Activated T-helper 1 cell treated with anti-CD3 and anti-CD28 coated beads, Interleukin-12 subunit alpha, Interleukin-12 subunit beta, Interleukin-2, Interleukin-4 antibody, amounts not matched to agents 30 ng/mL and 10 ng/mL and 1 ng/mL, durations not matched to agents 14 hours and 24 hours and 36 hours (primary cell): ENCODE measurements around the gene SPATC1L. TPM values are rescaled to one million over a fixed set of nuclear protein-coding genes. Genes with fewer than 3 reads are reported as not detected.

Source experiments
- DNase-seq: peaks from one replicate; pipeline ENCODE4 v3.0.0; 2021; ENCODE audit warnings: low spot score
- H3K27ac Mint-ChIP-seq: one replicate; pipeline ENCODE4 v1.8.0; 2021; ENCODE audit warnings: mild to moderate bottlenecking, mixed read lengths
- H3K27me3 Mint-ChIP-seq: one replicate; pipeline ENCODE4 v1.8.0; 2022; ENCODE audit warnings: mild to moderate bottlenecking, moderate library complexity, mixed read lengths; ENCODE audit not compliant: insufficient read depth
- H3K36me3 Mint-ChIP-seq: one replicate; pipeline ENCODE4 v1.8.0; 2021; ENCODE audit warnings: low read depth, mixed read lengths
- H3K4me1 Mint-ChIP-seq: one replicate; pipeline ENCODE4 v1.8.0; 2021; ENCODE audit warnings: low read depth, mixed read lengths
- H3K4me3 Mint-ChIP-seq: one replicate; pipeline ENCODE4 v1.8.0; 2021; ENCODE audit warnings: mild to moderate bottlenecking, moderate library complexity, mixed read lengths
- H3K9me3 Mint-ChIP-seq: one replicate; pipeline ENCODE4 v1.8.0; 2021; ENCODE audit warnings: mixed read lengths
- intact Hi-C: fragments of 100-400 bp; cut with micrococcal nuclease; formaldehyde crosslinking; loops from one replicate; pipeline ENCODE4 v1.15.1; 2024
- total RNA-seq: library from RNA; stranded (reverse); gene quantifications from 2 replicates; pipeline ENCODE4 v1.2.3, GENCODE V29; 2022

Gene SPATC1L
- total RNA-seq, 1 donor from 2014 or later: 12.8 TPM

DNA sequence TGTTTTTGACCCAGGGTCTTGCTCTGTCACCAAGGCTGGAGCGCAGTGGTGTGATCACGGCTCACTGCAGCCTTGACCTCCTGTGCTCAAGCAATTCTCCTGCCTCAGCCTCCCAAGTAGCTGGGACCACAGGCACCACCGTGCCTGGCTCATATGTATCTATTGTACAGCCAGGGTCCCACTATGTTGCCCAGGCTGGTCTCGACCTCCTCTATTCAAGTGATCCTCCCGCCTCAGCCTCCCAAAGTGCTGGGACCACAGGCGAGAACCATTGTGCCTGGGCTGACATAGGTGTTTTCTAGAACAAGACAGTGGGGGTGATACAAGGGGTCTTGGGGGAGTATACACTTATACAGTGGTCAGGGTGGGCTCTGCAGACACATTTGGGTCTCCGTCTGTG is 46.4 kb downstream of the SPATC1L start:
- H3K4me1 Mint-ChIP-seq: no peaks in the 10 kb centered on the region
- no peaks in the 10 kb centered on the region for H3K36me3 Mint-ChIP-seq
- H3K4me3 Mint-ChIP-seq: no peak overlapping the region
- no peaks in the 10 kb centered on the region for H3K9me3 Mint-ChIP-seq
- H3K27ac Mint-ChIP-seq: no peak overlapping the region
- no peak for DNase-seq
- intact Hi-C loops: no loop called here
- H3K27me3 Mint-ChIP-seq: no peaks in the 10 kb centered on the region

DNA sequence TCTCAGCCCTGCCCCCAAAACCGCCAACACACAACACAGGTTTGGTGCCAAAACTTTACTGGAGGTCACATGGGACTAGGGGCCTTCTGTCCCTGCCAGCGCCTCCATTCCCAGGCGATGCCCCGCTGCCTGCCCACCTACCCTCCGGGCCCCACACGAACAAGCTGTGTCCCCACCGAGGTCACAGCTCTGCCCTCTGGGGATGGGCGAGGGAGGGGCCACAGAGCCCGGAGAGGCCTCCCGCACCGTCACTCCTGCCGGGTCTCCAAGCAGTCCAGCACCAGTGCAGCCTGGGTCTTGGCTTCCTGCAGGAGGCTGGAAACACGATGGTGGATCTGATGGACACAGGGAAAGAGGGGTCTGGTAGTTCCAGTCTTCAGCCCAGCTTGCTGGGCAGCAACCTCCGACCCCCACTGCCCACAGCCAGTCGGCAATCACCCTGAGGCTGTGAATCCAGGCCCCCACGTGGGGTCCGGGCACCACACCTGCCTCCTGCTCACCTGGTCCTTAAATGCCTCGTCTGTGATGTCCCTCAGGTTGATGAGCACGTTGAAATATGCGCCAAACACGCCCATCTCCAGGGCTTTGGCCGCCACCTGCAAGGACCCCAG is 47.4 kb downstream of the SPATC1L start:
- Mint-ChIP-seq H3K36me3 (no peaks in the 10 kb centered on the region), H3K27me3 (no peaks in the 10 kb centered on the region), H3K4me1 (no peaks in the 10 kb centered on the region), H3K27ac (no peak overlapping the region), H3K4me3 (no peak overlapping the region), H3K9me3 (no peaks in the 10 kb centered on the region)
- intact Hi-C loops: no loop called here
- no peak for DNase-seq

DNA sequence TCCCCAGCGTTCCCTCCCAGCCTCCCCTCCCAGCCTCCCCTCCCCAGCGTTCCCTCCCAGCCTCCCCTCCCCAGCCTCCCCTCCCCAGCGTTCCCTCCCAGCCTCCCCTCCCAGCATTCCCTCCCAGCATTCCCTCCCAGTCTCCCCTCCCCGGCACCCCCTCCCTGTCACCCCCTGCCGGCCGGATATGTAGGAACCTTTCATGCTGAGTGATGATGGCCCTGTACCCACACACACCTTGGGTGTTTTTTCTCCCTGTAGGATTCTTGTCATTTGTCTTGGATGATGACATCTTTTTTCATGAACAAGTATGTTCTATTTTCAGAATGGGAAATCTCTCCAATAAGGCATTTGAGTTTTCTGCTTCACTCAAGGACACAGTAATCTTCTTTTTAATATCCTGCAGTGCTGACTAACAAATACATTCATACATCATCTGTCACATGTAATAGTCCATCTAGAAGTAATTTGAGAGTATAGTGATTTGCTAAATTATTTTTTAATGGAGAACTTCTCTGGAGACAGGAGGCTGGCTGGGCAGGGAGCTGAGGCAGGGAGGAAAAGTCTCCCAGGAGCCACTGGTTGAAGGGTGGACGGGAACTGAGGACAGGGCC is 48.4 kb downstream of the SPATC1L start:
- Mint-ChIP-seq H3K9me3 (no peaks in the 10 kb centered on the region), H3K27me3 (no peaks in the 10 kb centered on the region), H3K27ac (no peak overlapping the region), H3K4me1 (no peaks in the 10 kb centered on the region), H3K4me3 (no peak overlapping the region), H3K36me3 (no peaks in the 10 kb centered on the region)
- intact Hi-C loops: no loop called here
- DNase-seq: no peak

DNA sequence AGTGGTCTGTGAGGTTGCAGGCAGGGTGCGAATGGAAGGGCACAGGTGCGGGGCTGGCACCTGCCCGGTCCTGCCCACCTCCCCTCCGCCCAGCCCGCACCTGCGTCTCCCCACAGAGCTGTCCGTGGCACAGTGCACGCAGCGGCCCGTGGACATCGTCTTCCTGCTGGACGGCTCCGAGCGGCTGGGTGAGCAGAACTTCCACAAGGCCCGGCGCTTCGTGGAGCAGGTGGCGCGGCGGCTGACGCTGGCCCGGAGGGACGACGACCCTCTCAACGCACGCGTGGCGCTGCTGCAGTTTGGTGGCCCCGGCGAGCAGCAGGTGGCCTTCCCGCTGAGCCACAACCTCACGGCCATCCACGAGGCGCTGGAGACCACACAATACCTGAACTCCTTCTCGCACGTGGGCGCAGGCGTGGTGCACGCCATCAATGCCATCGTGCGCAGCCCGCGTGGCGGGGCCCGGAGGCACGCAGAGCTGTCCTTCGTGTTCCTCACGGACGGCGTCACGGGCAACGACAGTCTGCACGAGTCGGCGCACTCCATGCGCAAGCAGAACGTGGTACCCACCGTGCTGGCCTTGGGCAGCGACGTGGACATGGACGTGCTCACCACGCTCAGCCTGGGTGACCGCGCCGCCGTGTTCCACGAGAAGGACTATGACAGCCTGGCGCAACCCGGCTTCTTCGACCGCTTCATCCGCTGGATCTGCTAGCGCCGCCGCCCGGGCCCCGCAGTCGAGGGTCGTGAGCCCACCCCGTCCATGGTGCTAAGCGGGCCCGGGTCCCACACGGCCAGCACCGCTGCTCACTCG is 52.2 kb downstream of the SPATC1L start:
- no peaks in the 10 kb centered on the region for H3K9me3 Mint-ChIP-seq
- H3K36me3 Mint-ChIP-seq: no peaks in the 10 kb centered on the region
- no peaks in the 10 kb centered on the region for H3K4me1 Mint-ChIP-seq
- intact Hi-C loops: no loop called here
- no peak overlapping the region for H3K4me3 Mint-ChIP-seq
- DNase-seq: no peak
- H3K27ac Mint-ChIP-seq: no peak overlapping the region
- no peaks in the 10 kb centered on the region for H3K27me3 Mint-ChIP-seq

DNA sequence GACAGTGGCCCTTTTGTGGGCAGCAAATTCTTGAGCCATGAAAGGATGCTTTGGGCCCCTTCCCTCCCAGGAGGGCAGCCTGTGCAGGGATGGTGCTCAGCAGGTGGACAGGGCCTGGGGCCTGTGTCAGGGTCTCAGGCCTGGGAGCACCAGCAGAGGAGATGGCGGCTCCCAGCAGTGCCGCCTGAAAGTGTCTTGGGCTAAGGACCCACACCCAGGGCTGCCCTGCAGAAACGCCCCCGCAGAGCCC is 52.7 kb downstream of the SPATC1L start:
- no peak overlapping the region for H3K4me3 Mint-ChIP-seq
- intact Hi-C loops: no loop called here
- no peak for DNase-seq
- no peaks in the 10 kb centered on the region for H3K27me3 Mint-ChIP-seq
- H3K36me3 Mint-ChIP-seq: no peaks in the 10 kb centered on the region
- no peaks in the 10 kb centered on the region for H3K9me3 Mint-ChIP-seq
- no peaks in the 10 kb centered on the region for H3K4me1 Mint-ChIP-seq
- H3K27ac Mint-ChIP-seq: no peak overlapping the region

DNA sequence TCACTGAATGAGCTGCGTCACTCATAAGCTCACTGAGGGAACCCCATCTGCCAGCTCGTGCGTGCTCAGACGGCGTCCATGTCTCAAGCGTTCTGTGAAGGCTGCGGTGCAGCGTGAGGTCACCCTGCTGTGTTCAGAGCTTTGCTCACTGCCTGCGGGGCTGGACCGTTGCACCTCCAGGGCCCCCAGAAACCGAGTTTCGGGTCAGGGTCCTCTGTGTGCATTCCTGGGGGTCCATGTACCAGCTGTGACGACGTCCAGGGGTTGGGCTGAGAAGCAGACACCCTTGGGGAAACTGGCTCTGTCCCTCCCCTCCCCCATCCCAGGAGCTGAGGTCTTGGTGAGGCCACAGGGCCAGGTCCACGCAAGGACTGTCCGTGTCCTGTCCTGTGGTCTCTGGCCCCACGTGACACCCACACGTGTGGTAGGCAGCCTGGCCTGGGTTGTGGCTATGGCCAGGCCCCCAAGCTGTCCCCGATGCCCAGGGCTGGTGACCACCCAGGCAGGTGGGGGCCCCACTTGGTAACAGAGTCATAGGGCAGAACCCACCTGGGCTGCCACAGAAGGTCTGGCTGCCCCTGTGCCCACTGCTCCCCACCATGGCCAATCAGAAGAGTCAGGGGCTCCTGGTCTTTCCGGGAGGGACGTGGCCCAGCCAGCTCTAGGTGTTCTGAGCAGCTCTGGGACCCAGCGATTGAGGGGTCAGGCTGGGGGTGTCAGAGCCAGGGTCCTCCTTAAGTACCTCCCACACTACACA is 53.2 kb downstream of the SPATC1L start:
- no peaks in the 10 kb centered on the region for H3K4me1 Mint-ChIP-seq
- no peaks in the 10 kb centered on the region for H3K9me3 Mint-ChIP-seq
- DNase-seq: no peak
- H3K36me3 Mint-ChIP-seq: no peaks in the 10 kb centered on the region
- intact Hi-C loops: no loop called here
- H3K27ac Mint-ChIP-seq: no peak overlapping the region
- H3K27me3 Mint-ChIP-seq: no peaks in the 10 kb centered on the region
- H3K4me3 Mint-ChIP-seq: no peak overlapping the region

DNA sequence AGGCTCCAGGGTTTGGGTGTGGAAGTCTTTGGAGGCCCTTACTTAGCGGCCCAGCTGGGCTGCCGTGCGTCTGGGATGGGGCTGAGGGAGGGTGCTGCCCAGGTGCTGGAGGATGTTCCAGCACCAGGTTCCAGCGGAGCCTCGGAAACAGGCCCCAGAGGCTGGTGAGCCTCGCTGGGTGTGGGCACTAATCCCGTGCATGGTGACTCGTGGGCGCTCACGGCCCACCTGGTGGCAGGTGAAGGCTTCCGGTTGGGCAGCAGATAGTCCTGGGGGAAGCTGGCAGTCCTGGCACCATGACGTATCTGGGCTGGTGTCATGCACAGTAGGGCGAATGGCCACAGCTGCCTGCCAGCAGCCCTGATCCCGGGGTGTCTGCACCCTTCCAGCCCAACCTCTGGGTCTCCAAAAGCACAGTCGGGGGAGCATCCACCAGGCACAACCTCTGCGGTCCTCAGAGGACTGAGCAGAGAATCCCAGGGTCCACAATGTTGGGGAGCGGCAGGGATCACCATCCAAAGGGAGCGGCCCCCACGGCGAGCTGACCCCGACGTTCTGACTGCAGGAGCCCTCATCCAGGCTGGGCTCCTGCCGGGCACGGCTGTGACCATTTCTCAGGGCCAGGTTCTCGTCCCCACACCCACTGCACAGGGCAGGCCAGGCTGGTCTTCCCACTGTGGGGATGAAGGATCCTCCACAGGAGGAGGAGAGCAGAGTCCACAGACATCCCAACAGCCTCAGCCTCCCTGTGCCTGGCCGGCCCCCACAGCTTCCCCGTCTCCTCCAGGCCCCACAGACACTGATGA is 54.2 kb downstream of the SPATC1L start:
- H3K9me3 Mint-ChIP-seq: no peaks in the 10 kb centered on the region
- H3K36me3 Mint-ChIP-seq: no peaks in the 10 kb centered on the region
- no peaks in the 10 kb centered on the region for H3K27me3 Mint-ChIP-seq
- H3K4me3 Mint-ChIP-seq: no peak overlapping the region
- H3K27ac Mint-ChIP-seq: no peak overlapping the region
- intact Hi-C loops: no loop called here
- H3K4me1 Mint-ChIP-seq: no peaks in the 10 kb centered on the region
- no peak for DNase-seq

DNA sequence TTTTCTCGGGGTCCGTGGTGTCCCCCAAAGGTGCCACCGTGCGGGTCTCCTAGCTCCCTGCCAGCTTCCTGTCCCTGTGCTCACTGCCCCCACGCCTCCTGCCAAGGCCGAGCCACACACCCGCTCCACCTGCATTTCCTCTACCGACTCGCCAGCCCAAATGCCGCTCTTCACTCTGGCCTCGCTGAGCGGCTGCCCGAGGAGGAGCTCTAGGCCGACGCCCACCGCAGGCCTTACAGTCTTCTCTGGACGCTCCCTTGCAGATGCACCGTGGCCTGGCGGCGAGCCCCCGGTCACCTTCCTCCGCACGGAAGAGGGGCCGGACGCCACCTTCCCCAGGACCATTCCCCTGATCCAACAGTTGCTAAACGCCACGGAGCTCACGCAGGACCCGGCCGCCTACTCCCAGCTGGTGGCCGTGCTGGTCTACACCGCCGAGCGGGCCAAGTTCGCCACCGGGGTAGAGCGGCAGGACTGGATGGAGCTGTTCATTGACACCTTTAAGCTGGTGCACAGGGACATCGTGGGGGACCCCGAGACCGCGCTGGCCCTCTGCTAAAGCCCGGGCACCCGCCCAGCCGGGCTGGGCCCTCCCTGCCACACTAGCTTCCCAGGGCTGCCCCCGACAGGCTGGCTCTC is 55.2 kb downstream of the SPATC1L start:
- intact Hi-C loops: no loop called here
- H3K4me1 Mint-ChIP-seq: no peaks in the 10 kb centered on the region
- no peak overlapping the region for H3K4me3 Mint-ChIP-seq
- no peaks in the 10 kb centered on the region for H3K9me3 Mint-ChIP-seq
- no peak overlapping the region for H3K27ac Mint-ChIP-seq
- DNase-seq: no peak
- no peaks in the 10 kb centered on the region for H3K27me3 Mint-ChIP-seq
- H3K36me3 Mint-ChIP-seq: no peaks in the 10 kb centered on the region

DNA sequence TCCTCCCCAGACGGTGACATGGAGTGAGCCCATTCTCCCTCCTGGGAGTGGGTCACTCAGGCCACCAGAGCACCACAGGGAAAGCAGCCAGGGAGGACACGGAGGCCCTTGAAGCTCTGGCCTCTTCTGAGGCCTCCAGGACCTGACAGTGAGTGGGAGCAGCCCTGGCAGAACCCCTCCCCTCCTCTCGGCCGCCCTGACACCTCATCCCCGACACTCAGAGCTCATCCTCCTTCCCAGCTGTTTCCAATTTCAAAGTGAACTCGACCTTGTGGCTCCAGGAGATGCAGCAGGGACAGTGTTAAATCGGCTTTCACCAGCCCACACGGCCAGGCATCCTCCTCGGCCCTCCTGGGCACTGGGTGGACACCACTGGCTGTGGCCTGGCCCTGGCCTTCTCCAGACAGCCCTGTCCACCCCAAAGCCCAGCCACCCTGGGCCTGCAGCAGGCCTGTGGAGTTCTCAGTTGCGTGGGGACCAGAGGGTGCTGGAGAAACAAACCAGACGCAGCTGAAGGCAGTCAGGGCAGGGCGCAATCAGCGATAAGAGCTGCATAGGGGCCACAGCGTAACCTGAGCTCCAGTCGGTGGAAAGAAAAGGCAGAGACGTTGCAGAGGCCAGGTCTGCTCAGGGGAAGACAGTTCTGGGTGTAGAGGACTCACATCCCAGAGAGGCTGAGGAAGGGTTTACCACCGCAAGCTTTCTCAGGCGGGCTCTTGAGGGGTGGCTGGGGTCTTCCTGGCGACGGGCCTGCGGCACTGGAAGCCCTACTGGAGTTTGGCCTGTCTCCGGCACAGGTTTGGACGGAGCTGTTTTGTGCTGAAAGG is 55.9 kb downstream of the SPATC1L start:
- intact Hi-C loops: no loop called here
- no peaks in the 10 kb centered on the region for H3K36me3 Mint-ChIP-seq
- no peak overlapping the region for H3K27ac Mint-ChIP-seq
- H3K27me3 Mint-ChIP-seq: no peaks in the 10 kb centered on the region
- no peaks in the 10 kb centered on the region for H3K9me3 Mint-ChIP-seq
- DNase-seq: no peak
- no peaks in the 10 kb centered on the region for H3K4me1 Mint-ChIP-seq
- H3K4me3 Mint-ChIP-seq: no peak overlapping the region

DNA sequence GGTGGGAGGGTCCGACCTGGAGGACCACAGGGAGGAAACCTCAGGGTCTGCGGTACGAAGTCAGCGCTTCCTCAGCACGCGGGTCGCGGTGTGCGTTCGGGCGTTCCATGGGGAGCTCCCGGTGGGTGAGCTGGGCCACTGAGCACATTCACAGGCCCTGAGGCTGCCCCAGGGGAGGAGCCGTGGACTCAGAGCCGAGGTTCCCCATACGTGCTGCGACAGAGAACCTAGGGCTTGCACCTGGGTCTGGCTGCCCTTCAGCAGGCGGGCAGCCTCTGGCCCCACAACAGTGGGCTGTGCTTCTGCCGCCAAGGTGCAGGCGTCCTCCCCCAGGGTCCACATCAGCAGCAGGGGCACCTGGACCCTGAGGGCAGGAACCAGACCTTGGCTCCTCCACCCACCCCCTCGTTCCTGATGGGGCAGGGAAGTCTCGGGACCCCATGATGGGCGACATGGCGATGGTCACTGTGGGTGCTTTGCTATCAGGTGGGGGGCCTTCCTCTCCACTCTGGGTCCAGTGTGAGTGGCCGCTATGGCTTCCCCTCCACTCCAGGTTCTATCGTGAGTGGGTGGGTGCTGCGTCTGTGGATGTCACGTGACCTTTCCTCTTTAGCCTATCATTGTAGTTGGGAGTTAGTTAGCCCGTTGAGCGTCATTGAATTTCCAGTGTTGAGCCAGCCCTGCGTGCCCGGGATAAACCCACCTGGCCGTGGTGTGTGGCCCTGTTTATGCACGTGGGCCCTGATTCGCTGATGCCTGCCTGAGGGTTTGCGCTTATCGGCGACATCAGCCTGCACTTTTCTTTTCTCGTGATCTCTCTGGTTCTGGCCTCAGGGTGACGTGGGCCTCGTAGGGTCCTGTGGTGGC is 56.8 kb downstream of the SPATC1L start:
- no peak for DNase-seq
- H3K9me3 Mint-ChIP-seq: no peaks in the 10 kb centered on the region
- no peak overlapping the region for H3K27ac Mint-ChIP-seq
- intact Hi-C loops: no loop called here
- no peaks in the 10 kb centered on the region for H3K36me3 Mint-ChIP-seq
- H3K4me1 Mint-ChIP-seq: no peaks in the 10 kb centered on the region
- no peak overlapping the region for H3K4me3 Mint-ChIP-seq
- no peaks in the 10 kb centered on the region for H3K27me3 Mint-ChIP-seq
